ENCODE data around the gene SOX4.

The SOX4 gene

DNA sequence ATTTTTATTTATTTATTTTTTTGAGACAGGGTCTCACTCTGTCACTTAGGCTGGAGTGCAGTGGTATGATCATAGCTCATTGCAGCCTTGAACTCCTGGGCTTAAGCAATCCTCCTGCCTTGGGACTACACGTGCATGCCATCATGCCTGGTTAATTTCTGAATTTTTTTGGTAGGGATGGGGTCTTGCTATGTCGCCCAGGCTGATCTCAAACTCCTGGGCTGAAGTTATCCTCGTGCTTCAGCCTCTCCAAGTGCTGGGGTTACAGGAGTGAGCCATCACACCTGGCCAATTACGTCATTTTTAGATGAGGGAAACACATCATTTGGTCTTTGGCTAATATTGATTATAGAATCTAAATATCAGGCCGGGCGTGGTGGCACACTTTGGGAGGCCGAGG, 32.1 kb downstream of the SOX4 start:
- H3K36me3 Mint-ChIP-seq: no peaks in the 10 kb centered on the region
- no peak overlapping the region for H3K27ac Mint-ChIP-seq
- H3K9me3 Mint-ChIP-seq (ENCODE audit: low read depth): no peaks in the 10 kb centered on the region
- H3K4me3 Mint-ChIP-seq: no peak overlapping the region
- H3K27me3 Mint-ChIP-seq: no peaks in the 10 kb centered on the region
- no peaks in the 10 kb centered on the region for H3K4me1 Mint-ChIP-seq (ENCODE audit: low read depth)

DNA sequence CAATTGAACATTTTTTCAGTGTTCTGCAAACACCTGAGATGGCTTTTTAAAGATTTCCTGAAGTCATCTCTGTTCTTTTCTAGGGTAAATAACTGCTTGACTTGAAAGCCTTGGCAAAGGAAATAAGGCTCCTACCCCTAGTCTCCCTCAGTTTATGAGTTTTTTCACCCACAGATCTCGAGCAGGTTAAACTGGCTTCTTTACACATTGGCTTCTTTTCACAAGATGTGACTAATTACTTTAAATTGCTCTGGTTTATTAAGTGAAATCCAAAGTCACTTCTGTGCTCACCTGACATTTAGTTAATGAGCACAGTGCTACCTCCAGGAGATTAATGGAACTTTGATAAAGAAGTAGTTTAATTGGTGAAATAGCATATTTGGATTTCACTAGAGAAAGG, 33.2 kb downstream of the SOX4 start:
- Mint-ChIP-seq H3K36me3 (no peaks in the 10 kb centered on the region), H3K4me1 (ENCODE audit: low read depth) (no peaks in the 10 kb centered on the region), H3K4me3 (no peak overlapping the region), H3K27ac (no peak overlapping the region), H3K9me3 (ENCODE audit: low read depth) (no peaks in the 10 kb centered on the region), H3K27me3 (no peaks in the 10 kb centered on the region)

- no peaks in the 10 kb centered on the region for H3K9me3 Mint-ChIP-seq (ENCODE audit: low read depth)
- no peaks in the 10 kb centered on the region for H3K27me3 Mint-ChIP-seq
- H3K27ac Mint-ChIP-seq: no peak overlapping the region
- no peaks in the 10 kb centered on the region for H3K36me3 Mint-ChIP-seq
- H3K4me3 Mint-ChIP-seq: no peak overlapping the region
- H3K4me1 Mint-ChIP-seq (ENCODE audit: low read depth): no peaks in the 10 kb centered on the region
Measured at GRCh38 chr6:21628160-21628559, 34.6 kb downstream of the SOX4 start.

GRCh38 chr6:21633511-21634109, 40.1 kb downstream of the SOX4 start:
- Mint-ChIP-seq H3K27ac (no peak overlapping the region), H3K27me3 (no peaks in the 10 kb centered on the region), H3K4me1 (ENCODE audit: low read depth) (no peaks in the 10 kb centered on the region), H3K9me3 (ENCODE audit: low read depth) (no peaks in the 10 kb centered on the region), H3K4me3 (no peak overlapping the region), H3K36me3 (no peaks in the 10 kb centered on the region)

GRCh38 chr6:21634582-21634981, 41.0 kb downstream of the SOX4 start:
- no peak overlapping the region for H3K4me3 Mint-ChIP-seq
- no peak overlapping the region for H3K27ac Mint-ChIP-seq
- no peaks in the 10 kb centered on the region for H3K36me3 Mint-ChIP-seq
- H3K9me3 Mint-ChIP-seq (ENCODE audit: low read depth): no peaks in the 10 kb centered on the region
- no peaks in the 10 kb centered on the region for H3K27me3 Mint-ChIP-seq
- H3K4me1 Mint-ChIP-seq (ENCODE audit: low read depth): no peaks in the 10 kb centered on the region

GRCh38 chr6:21636876-21637275, 43.3 kb downstream of the SOX4 start:
- Mint-ChIP-seq H3K4me3 (no peak overlapping the region), H3K9me3 (ENCODE audit: low read depth) (no peaks in the 10 kb centered on the region), H3K27me3 (no peaks in the 10 kb centered on the region), H3K27ac (no peak overlapping the region), H3K4me1 (ENCODE audit: low read depth) (no peaks in the 10 kb centered on the region), H3K36me3 (no peaks in the 10 kb centered on the region)

- H3K4me3 Mint-ChIP-seq: no peak overlapping the region
- H3K9me3 Mint-ChIP-seq (ENCODE audit: low read depth): no peaks in the 10 kb centered on the region
- H3K27ac Mint-ChIP-seq: no peak overlapping the region
- no peaks in the 10 kb centered on the region for H3K36me3 Mint-ChIP-seq
- no peaks in the 10 kb centered on the region for H3K4me1 Mint-ChIP-seq (ENCODE audit: low read depth)
- no peaks in the 10 kb centered on the region for H3K27me3 Mint-ChIP-seq
Measured at GRCh38 chr6:21639316-21639715, 45.8 kb downstream of the SOX4 start.

Data from activated naive CD8-positive, alpha-beta T cell (primary cell).